HepG2 (cell line): Measurements from ENCODE around the gene CAD. TPM values are rescaled to one million over a fixed set of nuclear protein-coding genes. Genes with fewer than 3 reads are reported as not detected.

Experiments used
- AKAP8 ChIP-seq: sonication (generic); formaldehyde crosslinking; IDR thresholded peaks from 2 replicates; pipeline ENCODE4 v1.5.1; 2020; ENCODE audit warnings: mild to moderate bottlenecking, missing genetic modification reagents
- ARID2 ChIP-seq: sonication (generic); formaldehyde crosslinking; IDR thresholded peaks from 2 replicates; pipeline ENCODE4 v1.8.1; 2022; ENCODE audit warnings: mild to moderate bottlenecking, missing genetic modification reagents, borderline replicate concordance
- ATF7-NPFF ChIP-seq: sonication (generic); formaldehyde crosslinking; IDR thresholded peaks from 2 replicates; pipeline ENCODE4 v1.8.1; 2023; ENCODE audit warnings: mild to moderate bottlenecking, low read depth, missing genetic modification reagents, moderate library complexity
- BRD4 ChIP-seq: sonication (generic); formaldehyde crosslinking; IDR thresholded peaks from 2 replicates; pipeline ENCODE4 v1.4.0; 2020; ENCODE audit warnings: missing genetic modification reagents
- ELF1 ChIP-seq: sonication (generic); formaldehyde crosslinking; IDR thresholded peaks from 2 replicates; pipeline ENCODE4 v1.4.0; 2020; ENCODE audit warnings: missing genetic modification reagents
- GATA4 ChIP-seq: sonication (generic); IDR thresholded peaks from 2 replicates; pipeline ENCODE4 v1.6.1; 2016; ENCODE audit warnings: antibody characterized with exemption, low read depth, borderline replicate concordance
- GATAD1 ChIP-seq: IDR thresholded peaks from 2 replicates; pipeline ENCODE4 v1.6.1; 2016; ENCODE audit warnings: missing genetic modification reagents, missing compliant biosample characterization
- KAT2B ChIP-seq: fragments of 150-350 bp; IDR thresholded peaks from 2 replicates; pipeline ENCODE4 v1.6.1; 2014; ENCODE audit warnings: low read depth, low read length, borderline replicate concordance
- KDM3A ChIP-seq: IDR thresholded peaks from 2 replicates; pipeline ENCODE4 v1.6.1; 2018; ENCODE audit warnings: low read depth, missing compliant biosample characterization
- KDM5A ChIP-seq: fragments of 200-600 bp; sonication (generic); IDR thresholded peaks from 2 replicates; pipeline ENCODE4 v1.7.0; 2018; ENCODE audit warnings: antibody characterized with exemption, mild to moderate bottlenecking, low read length, borderline replicate concordance
- KLF11 ChIP-seq: IDR thresholded peaks from 2 replicates; pipeline ENCODE4 v1.6.1; 2016; ENCODE audit warnings: missing compliant biosample characterization
- MIXL1 ChIP-seq: IDR thresholded peaks from 2 replicates; pipeline ENCODE4 v1.6.1; 2016
- NCOR1 ChIP-seq: fragments of 200-600 bp; sonication (generic); IDR thresholded peaks from 2 replicates; pipeline ENCODE4 v1.7.0; 2017; ENCODE audit warnings: antibody characterized with exemption, low read length, borderline replicate concordance
- NRL ChIP-seq: sonication (generic); formaldehyde crosslinking; IDR thresholded peaks from 2 replicates; pipeline ENCODE4 v1.5.0; 2020; ENCODE audit warnings: missing genetic modification reagents, mild to moderate bottlenecking, moderate library complexity, borderline replicate concordance
- SIN3B ChIP-seq: fragments of 150-350 bp; IDR thresholded peaks from 2 replicates; pipeline ENCODE4 v1.6.1; 2014; ENCODE audit warnings: low read length
- TEAD3 ChIP-seq: optimal IDR thresholded peaks from 2 replicates; pipeline ENCODE3; 2016; ENCODE audit warnings: borderline replicate concordance
- ZFP1 ChIP-seq: IDR thresholded peaks from 2 replicates; pipeline ENCODE4 v1.6.1; 2016
- ZFP36L2 ChIP-seq: sonication (generic); formaldehyde crosslinking; IDR thresholded peaks from 2 replicates; pipeline ENCODE4 v1.4.0; 2020; ENCODE audit warnings: missing genetic modification reagents
- ZFX ChIP-seq: sonication (generic); formaldehyde crosslinking; IDR thresholded peaks from 2 replicates; pipeline ENCODE4 v1.4.0; 2020; ENCODE audit warnings: mild to moderate bottlenecking, low read depth, missing genetic modification reagents, moderate library complexity
- ZNF142 ChIP-seq: sonication (generic); formaldehyde crosslinking; IDR thresholded peaks from 2 replicates; pipeline ENCODE4 v1.4.0; 2020; ENCODE audit warnings: missing genetic modification reagents
- ZNF207 ChIP-seq: fragments of 450-650 bp; IDR thresholded peaks from 2 replicates; pipeline ENCODE4 v1.6.1; 2016; ENCODE audit warnings: antibody characterized with exemption, borderline replicate concordance
- ZNF30 ChIP-seq: sonication (generic); formaldehyde crosslinking; IDR thresholded peaks from 2 replicates; pipeline ENCODE4 v1.5.0; 2020; ENCODE audit warnings: mild to moderate bottlenecking, missing genetic modification reagents
- ZNF549 ChIP-seq: sonication (generic); formaldehyde crosslinking; IDR thresholded peaks from 2 replicates; pipeline ENCODE4 v1.5.0; 2020; ENCODE audit warnings: missing genetic modification reagents
- ZNF598 ChIP-seq: sonication (generic); formaldehyde crosslinking; IDR thresholded peaks from 2 replicates; pipeline ENCODE4 v1.5.1; 2020; ENCODE audit warnings: mild to moderate bottlenecking, missing genetic modification reagents, borderline replicate concordance
- ZNF660 ChIP-seq: sonication (generic); formaldehyde crosslinking; IDR thresholded peaks from 2 replicates; pipeline ENCODE4 v1.5.1; 2020; ENCODE audit warnings: mild to moderate bottlenecking, low read depth, missing genetic modification reagents, borderline replicate concordance
- ZNF878 ChIP-seq: sonication (generic); formaldehyde crosslinking; IDR thresholded peaks from 2 replicates; pipeline ENCODE4 v1.8.1; 2023; ENCODE audit warnings: mild to moderate bottlenecking, missing genetic modification reagents, moderate library complexity
- ZSCAN25 ChIP-seq: sonication (generic); formaldehyde crosslinking; IDR thresholded peaks from 2 replicates; pipeline ENCODE4 v1.8.0; 2022; ENCODE audit warnings: mild to moderate bottlenecking, missing genetic modification reagents
- ZSCAN9 ChIP-seq: IDR thresholded peaks from 2 replicates; pipeline ENCODE4 v1.6.1; 2016; ENCODE audit warnings: borderline replicate concordance
- polyA plus RNA-seq, 8 experiments: library from polyadenylated mRNA; depleted of rRNA in 3 of 8; stranded (reverse) in 7 of 8; unstranded in 1 of 8; fragments of >200 nt; fragmentation: Illumina TruSeq in 4 of 8; extraction: Trizol in 4 of 8; gene quantifications; 2 replicates each; pipeline versions ENCODE4 v1.2.1 to v1.2.3, GENCODE V29; 2011 to 2016; ENCODE audit warnings: low read depth in 4 of 8, missing spikeins in 1 of 8, mixed read lengths in 1 of 8; ENCODE audit not compliant: insufficient read depth in 1 of 8
- total RNA-seq, 5 experiments: library from RNA; depleted of rRNA; stranded (reverse); fragments of >200 nt; fragmentation: Illumina TruSeq; extraction: Trizol; gene quantifications; 2 replicates each; pipeline ENCODE4 v1.2.3, GENCODE V29; 2016; ENCODE audit warnings: low read depth in 1 of 5

The CAD gene
- total and polyA plus RNA-seq, 2 of the 13 experiments (the other 11 are each of a cell fraction or from before 2014, with no cell fraction given) = 21.7 to 37.0 TPM

- no peak for TF ChIP-seq AKAP8 (CRISPR knock-in tag)
- TF ChIP-seq TEAD3 = peak; percentile 52
- TF ChIP-seq BRD4 (CRISPR knock-in tag) = no peak
- TF ChIP-seq ZNF30 = no peak
- no peak for TF ChIP-seq ZNF660 (CRISPR knock-in tag)
- no peak for TF ChIP-seq ATF7-NPFF (CRISPR knock-in tag)
- no peak for TF ChIP-seq ZFP1 (CRISPR knock-in tag)
- TF ChIP-seq KAT2B = no peak
- TF ChIP-seq ZNF142 (CRISPR knock-in tag) = peak; percentile 70; the same call in 1 of the 2 replicates
- no peak for TF ChIP-seq KLF11
- no peak for TF ChIP-seq ZNF207
- no peak for TF ChIP-seq NCOR1
- 0 out of 2 replicates have a peak, but pooled peaks have one; percentile 26 for TF ChIP-seq MIXL1 (CRISPR knock-in tag)
- no peak for TF ChIP-seq SIN3B
- no peak for TF ChIP-seq ZSCAN9
- TF ChIP-seq GATA4 = no peak
- TF ChIP-seq ZSCAN25 (CRISPR knock-in tag) = peak; percentile 51
- TF ChIP-seq ELF1 (CRISPR knock-in tag) = peak; percentile 86
- TF ChIP-seq ZNF878 (CRISPR knock-in tag) = no peak
- peak; percentile 78 for TF ChIP-seq ZFX (CRISPR knock-in tag)
- no peak for TF ChIP-seq ZNF549 (CRISPR knock-in tag)
- no peak for TF ChIP-seq KDM5A
- 0 out of 2 replicates have a peak, but pooled peaks have one; percentile 10 for TF ChIP-seq ZNF598 (CRISPR knock-in tag)
- peak; percentile 68; the same call in 1 of the 2 replicates for TF ChIP-seq ZFP36L2 (CRISPR knock-in tag)
- peak; percentile 73; the same call in 1 of the 2 replicates for TF ChIP-seq ARID2
- TF ChIP-seq NRL (CRISPR knock-in tag) = peak; percentile 84; the same call in 1 of the 2 replicates
- TF ChIP-seq KDM3A (CRISPR knock-in tag) = peak; percentile 79; the same call in 1 of the 2 replicates
- TF ChIP-seq GATAD1 (CRISPR knock-in tag) = peak; percentile 50
Measured at GRCh38 chr2:27249891-27250651, 32.9 kb downstream of the CAD start (continued).
